HG03066 (cell line): ENCODE results near the gene KAZN.

Experiments used
- ATAC-seq: cut with Tn5 transposase; IDR thresholded peaks from one replicate; pipeline ENCODE4 v1.9.1; 2021; ENCODE audit warnings: low read depth; ENCODE audit not compliant: unreplicated experiment

The KAZN gene

GRCh38 chr1:15110128-15110866, 511.8 kb downstream of the KAZN start:
- no peak for ATAC-seq

GRCh38 chr1:15110867-15111230, 512.4 kb downstream of the KAZN start:
- ATAC-seq: no peak

- no peak for ATAC-seq
Measured at GRCh38 chr1:15113146-15113545, 514.7 kb downstream of the KAZN start.

GRCh38 chr1:15114884-15115283, 516.4 kb downstream of the KAZN start:
- no peak for ATAC-seq

- ATAC-seq: no peak
Measured at GRCh38 chr1:15115542-15116330, 517.3 kb downstream of the KAZN start.

- no peak for ATAC-seq
Measured at GRCh38 chr1:15116966-15117365, 518.5 kb downstream of the KAZN start.

GRCh38 chr1:15117671-15118325, 519.3 kb downstream of the KAZN start:
- ATAC-seq: no peak

GRCh38 chr1:15118579-15118978, 520.1 kb downstream of the KAZN start:
- no peak for ATAC-seq

- ATAC-seq: no peak
Measured at GRCh38 chr1:15120251-15120945, 521.9 kb downstream of the KAZN start.

GRCh38 chr1:15122331-15122730, 523.8 kb downstream of the KAZN start:
- no peak for ATAC-seq

- ATAC-seq: no peak
Measured at GRCh38 chr1:15123270-15123669, 524.8 kb downstream of the KAZN start.

- ATAC-seq: no peak
Measured at GRCh38 chr1:15123925-15124324, 525.4 kb downstream of the KAZN start.

- ATAC-seq: no peak
Measured at GRCh38 chr1:15124362-15125100, 526.0 kb downstream of the KAZN start.

GRCh38 chr1:15125101-15125745, 526.7 kb downstream of the KAZN start:
- ATAC-seq: no peak

- ATAC-seq: no peak
Measured at GRCh38 chr1:15128077-15128476, 529.6 kb downstream of the KAZN start.

- no peak for ATAC-seq
Measured at GRCh38 chr1:15128520-15129313, 530.2 kb downstream of the KAZN start.

GRCh38 chr1:15129944-15130343, 531.5 kb downstream of the KAZN start:
- no peak for ATAC-seq

- ATAC-seq: no peak
Measured at GRCh38 chr1:15130607-15131006, 532.1 kb downstream of the KAZN start.

- ATAC-seq: no peak
Measured at GRCh38 chr1:15132965-15133364, 534.5 kb downstream of the KAZN start.
